GM23338 (cell line): ENCODE measurements around the gene GPC5. TPM values are rescaled to one million over a fixed set of nuclear protein-coding genes. Genes with fewer than 3 reads are reported as not detected.

Experiments used
- ATAC-seq: fragments of 200-7000 bp; cut with Tn5 transposase; 3 replicates; pipeline ENCODE4 v1.9.1; 2020
- DNase-seq: peaks from one replicate; pipeline ENCODE4 v3.0.0-alpha.2; 2015; ENCODE audit warnings: low spot score
- H2AFZ ChIP-seq: fragments of 200-600 bp; sonication (generic); 2 replicates; pipeline ENCODE4 v1.8.0; 2016; ENCODE audit warnings: antibody characterized with exemption, mild to moderate bottlenecking, moderate library complexity
- H3F3A ChIP-seq: fragments of 200-600 bp; sonication (generic); replicated peaks from 2 replicates; pipeline ENCODE4 v1.8.0; 2017; ENCODE audit warnings: antibody characterized with exemption, mixed run types, low read depth
- H3K27ac ChIP-seq: fragments of 200-600 bp; sonication (generic); 2 replicates; pipeline ENCODE4 v1.6.1; 2016; ENCODE audit warnings: low read depth
- H3K27me3 ChIP-seq: fragments of 200-600 bp; sonication (generic); 2 replicates; pipeline ENCODE4 v1.8.0; 2016; ENCODE audit warnings: mild to moderate bottlenecking, mixed run types, moderate library complexity; ENCODE audit not compliant: insufficient read depth
- H3K36me3 ChIP-seq: fragments of 200-600 bp; sonication (generic); 2 replicates; pipeline ENCODE4 v1.8.0; 2016; ENCODE audit warnings: mild to moderate bottlenecking; ENCODE audit not compliant: insufficient read depth
- H3K4me1 ChIP-seq: fragments of 200-600 bp; sonication (generic); 2 replicates; pipeline ENCODE4 v1.8.0; 2016; ENCODE audit warnings: mild to moderate bottlenecking, moderate library complexity; ENCODE audit not compliant: insufficient read depth
- H3K4me2 ChIP-seq: fragments of 200-600 bp; sonication (generic); 2 replicates; pipeline ENCODE4 v1.7.1; 2017; ENCODE audit warnings: mixed run types
- H3K4me3 ChIP-seq: fragments of 200-600 bp; sonication (generic); 2 replicates; pipeline ENCODE4 v1.6.1; 2016; ENCODE audit warnings: mixed run types
- H3K79me2 ChIP-seq: fragments of 200-600 bp; sonication (generic); replicated peaks from 2 replicates; pipeline ENCODE4 v1.8.0; 2017; ENCODE audit warnings: mild to moderate bottlenecking; ENCODE audit not compliant: insufficient read depth
- H3K9me2 ChIP-seq: fragments of 200-600 bp; sonication (generic); 2 replicates; pipeline ENCODE4 v1.8.0; 2017; ENCODE audit not compliant: insufficient read depth
- H4K20me1 ChIP-seq: fragments of 200-600 bp; sonication (generic); replicated peaks from 2 replicates; pipeline ENCODE4 v1.8.0; 2017; ENCODE audit warnings: mild to moderate bottlenecking; ENCODE audit not compliant: insufficient read depth
- H3K27ac Mint-ChIP-seq: 2 replicates; pipeline ENCODE4 v1.8.0; 2020; ENCODE audit warnings: inconsistent platforms, mild to moderate bottlenecking, moderate library complexity, mixed read lengths
- H3K27me3 Mint-ChIP-seq: 3 replicates; pipeline ENCODE4 v1.8.0; 2022; ENCODE audit warnings: low read depth, mild to moderate bottlenecking, moderate library complexity, mixed read lengths, inconsistent platforms; ENCODE audit not compliant: insufficient read depth, poor library complexity
- H3K36me3 Mint-ChIP-seq: 3 replicates; pipeline ENCODE4 v1.8.0; 2021; ENCODE audit warnings: low read depth, mild to moderate bottlenecking, inconsistent platforms, moderate library complexity, mixed read lengths
- H3K4me1 Mint-ChIP-seq: 3 replicates; pipeline ENCODE4 v1.8.0; 2020; ENCODE audit warnings: mild to moderate bottlenecking, inconsistent platforms, mixed read lengths
- H3K4me3 Mint-ChIP-seq: 3 replicates; pipeline ENCODE4 v1.8.0; 2021; ENCODE audit warnings: moderate library complexity, mild to moderate bottlenecking, inconsistent platforms, mixed read lengths
- H3K9me3 Mint-ChIP-seq: 3 replicates; pipeline ENCODE4 v1.8.0; 2020; ENCODE audit warnings: moderate library complexity, mild to moderate bottlenecking, inconsistent platforms, mixed read lengths
- CREB1 ChIP-seq: fragments of 250-450 bp; sonication (Bioruptor Pico); IDR thresholded peaks from 2 replicates; pipeline ENCODE4 v1.5.0; 2020; ENCODE audit warnings: low read depth, mild to moderate bottlenecking, moderate library complexity
- CTCF ChIP-seq, 2 experiments: fragments of 200-600 bp in 1 of 2; sonication (generic) in 1 of 2; conservative IDR thresholded peaks; 2 replicates each; pipeline versions ENCODE4 v1.5.1 to v1.6.1; 2016 to 2017; ENCODE audit warnings: antibody characterized with exemption in 2 of 2, low read depth in 2 of 2, mild to moderate bottlenecking in 2 of 2, moderate library complexity in 1 of 2
- ETS1 ChIP-seq: IDR thresholded peaks from 2 replicates; pipeline ENCODE4 v1.6.1; 2016; ENCODE audit warnings: antibody characterized with exemption
- EZH2 ChIP-seq: fragments of 200-600 bp; sonication (generic); IDR thresholded peaks from one replicate; pipeline ENCODE4 v1.8.0; 2017; ENCODE audit warnings: antibody characterized with exemption, mild to moderate bottlenecking, low read depth; ENCODE audit not compliant: unreplicated experiment
- EZH2phosphoT487 ChIP-seq: fragments of 200-600 bp; sonication (generic); IDR thresholded peaks from one replicate; pipeline ENCODE4 v1.8.1; 2018; ENCODE audit warnings: antibody characterized with exemption; ENCODE audit not compliant: unreplicated experiment
- JUNB ChIP-seq: IDR thresholded peaks from one replicate; pipeline ENCODE4 v1.6.1; 2016; ENCODE audit warnings: antibody characterized with exemption; ENCODE audit not compliant: unreplicated experiment
- NANOG ChIP-seq: IDR thresholded peaks from 2 replicates; pipeline ENCODE4 v1.6.1; 2016; ENCODE audit warnings: antibody characterized with exemption, borderline replicate concordance
- POLR2AphosphoS5 ChIP-seq: IDR thresholded peaks from 2 replicates; pipeline ENCODE4 v1.6.1; 2016; ENCODE audit warnings: antibody characterized with exemption, low read depth
- REST ChIP-seq: IDR thresholded peaks from one replicate; pipeline ENCODE4 v1.6.1; 2018; ENCODE audit warnings: antibody characterized with exemption; ENCODE audit not compliant: unreplicated experiment
- STAT1 ChIP-seq: IDR thresholded peaks from one replicate; pipeline ENCODE4 v1.6.1; 2016; ENCODE audit warnings: antibody characterized with exemption; ENCODE audit not compliant: unreplicated experiment
- ZNF114 ChIP-seq: fragments of 250-450 bp; sonication (Bioruptor Pico); IDR thresholded peaks from 2 replicates; pipeline ENCODE4 v1.5.0; 2020; ENCODE audit warnings: mild to moderate bottlenecking, moderate library complexity
- ZNF331 ChIP-seq: fragments of 250-450 bp; sonication (Bioruptor Pico); IDR thresholded peaks from 2 replicates; pipeline ENCODE4 v1.5.0; 2020; ENCODE audit warnings: low read depth, mild to moderate bottlenecking, moderate library complexity
- ZNF462 ChIP-seq: fragments of 250-450 bp; sonication (Bioruptor Pico); IDR thresholded peaks from 2 replicates; pipeline ENCODE4 v1.5.0; 2020; ENCODE audit warnings: mild to moderate bottlenecking, moderate library complexity
- polyA plus RNA-seq: library from polyadenylated mRNA; unstranded; fragments of >200 nt; fragmentation: Nextera tagmentation; extraction: Ambion mirVana; gene quantifications from 2 replicates; pipeline ENCODE4 v1.2.1, GENCODE V29; 2016
- total RNA-seq: library from RNA; depleted of rRNA; stranded (reverse); fragments of >200 nt; shearing (Covaris generic); gene quantifications from 2 replicates; pipeline ENCODE4 v1.2.3, GENCODE V29; 2014

GPC5 gene
- total and polyA plus RNA-seq, 2 experiments from 2014 or later: 0.95 to 1.1 TPM

DNA sequence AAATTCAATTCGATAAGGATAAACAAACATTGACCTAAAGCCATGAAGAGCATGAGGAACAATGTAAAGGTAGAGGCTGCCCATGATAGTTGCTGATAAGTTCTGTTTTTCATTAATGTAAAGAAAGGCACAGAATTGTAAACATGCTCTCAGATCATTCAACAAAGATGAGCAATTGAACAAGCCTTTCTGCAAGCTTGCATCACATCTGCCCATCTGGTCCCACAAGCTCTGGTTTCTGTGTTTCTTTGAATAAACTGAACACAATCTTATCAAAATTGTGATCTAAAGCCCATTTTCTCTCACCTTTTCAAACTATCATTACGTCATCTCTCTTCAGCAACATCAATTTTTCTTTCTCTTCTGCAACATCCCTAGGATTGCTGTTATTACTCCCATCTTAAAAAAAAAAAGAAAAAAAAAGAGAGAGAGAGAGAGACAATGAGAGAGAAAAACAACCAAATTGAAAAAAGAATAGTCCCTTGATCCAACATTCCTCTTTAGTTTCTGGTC is 1340.9 kb downstream of the GPC5 start:
- Histone ChIP-seq H3K36me3 (no peaks in the 10 kb centered on the region), H3F3A (no peaks in the 10 kb centered on the region), H2AFZ (no peak overlapping the region), H3K9me2 (no peaks in the 10 kb centered on the region), H3K27ac (no peak overlapping the region), H3K4me2 (no peak overlapping the region), H3K4me3 (no peak overlapping the region), H3K27me3 (no peaks in the 10 kb centered on the region), H3K79me2 (no peaks in the 10 kb centered on the region), H3K4me1 (no peaks in the 10 kb centered on the region), H4K20me1 (no peaks in the 10 kb centered on the region)
- no peak for TF ChIP-seq EZH2phosphoT487
- TF ChIP-seq POLR2AphosphoS5: no peak
- TF ChIP-seq NANOG: no peak
- no peak for TF ChIP-seq ZNF462 (CRISPR knock-in tag)
- TF ChIP-seq STAT1: no peak
- no peak for TF ChIP-seq CREB1
- TF ChIP-seq CTCF (conservative IDR thresholded peaks at IDR 0.05; ENCODE audit: low read depth in 2 of 2): no peak
- no peak for TF ChIP-seq ZNF331 (CRISPR knock-in tag)
- no peak for TF ChIP-seq EZH2
- no peak for TF ChIP-seq ZNF114 (CRISPR knock-in tag)
- no peak for TF ChIP-seq REST
- TF ChIP-seq ETS1: no peak
- TF ChIP-seq JUNB: no peak
- no peak overlapping the region for H3K27ac Mint-ChIP-seq
- H3K36me3 Mint-ChIP-seq: no peaks in the 10 kb centered on the region
- H3K4me1 Mint-ChIP-seq: no peaks in the 10 kb centered on the region
- no peaks in the 10 kb centered on the region for H3K9me3 Mint-ChIP-seq
- H3K27me3 Mint-ChIP-seq: no peaks in the 10 kb centered on the region
- ATAC-seq (no peak), DNase-seq (no peak)
- H3K4me3 Mint-ChIP-seq: no peak overlapping the region
